Keratinocyte (primary cell): ENCODE data around the gene CELF2.

ENCODE experiments used
- EZH2 ChIP-seq: IDR thresholded peaks from one replicate; pipeline ENCODE4 v1.6.1; 2012; ENCODE audit warnings: inconsistent platforms, mild to moderate bottlenecking, low read length, moderate library complexity
- TF ChIP-seq, protein P1 (sequence below), 3 experiments: IDR thresholded peaks in 1 of 3; conservative IDR thresholded peaks in 1 of 3; optimal IDR thresholded peaks in 1 of 3; 2 replicates in 2 of 3; 3 replicates in 1 of 3; pipeline versions ENCODE3 to v1.5.1; 2011; ENCODE audit warnings: low read length in 3 of 3, mild to moderate bottlenecking in 3 of 3, moderate library complexity in 2 of 3, control low read depth in 1 of 3, inconsistent platforms in 1 of 3; ENCODE audit not compliant: insufficient read depth in 2 of 3; ENCODE audit errors: extremely low read depth in 1 of 3

DNA sequence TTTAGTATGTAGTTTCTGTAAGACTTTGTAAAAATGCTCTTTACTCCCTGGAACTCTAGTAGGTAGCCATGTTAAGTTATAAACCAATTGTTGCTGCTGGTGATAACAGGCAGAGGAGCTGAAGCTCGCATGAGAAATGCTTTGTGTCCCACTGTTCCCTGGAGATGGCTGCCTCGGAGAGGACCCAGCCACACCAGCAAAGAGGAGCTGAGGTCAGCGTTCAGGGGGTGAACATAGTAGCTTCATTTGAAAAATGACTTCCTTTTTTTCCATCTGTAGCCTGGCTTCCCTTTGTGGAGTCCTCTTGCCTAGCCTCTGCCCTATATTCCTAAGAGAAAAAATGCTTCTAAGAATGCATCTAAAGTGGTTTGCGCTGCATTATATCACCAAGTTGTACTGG, 20.3 kb downstream of the CELF2 start:
- TF ChIP-seq, protein P1, sequence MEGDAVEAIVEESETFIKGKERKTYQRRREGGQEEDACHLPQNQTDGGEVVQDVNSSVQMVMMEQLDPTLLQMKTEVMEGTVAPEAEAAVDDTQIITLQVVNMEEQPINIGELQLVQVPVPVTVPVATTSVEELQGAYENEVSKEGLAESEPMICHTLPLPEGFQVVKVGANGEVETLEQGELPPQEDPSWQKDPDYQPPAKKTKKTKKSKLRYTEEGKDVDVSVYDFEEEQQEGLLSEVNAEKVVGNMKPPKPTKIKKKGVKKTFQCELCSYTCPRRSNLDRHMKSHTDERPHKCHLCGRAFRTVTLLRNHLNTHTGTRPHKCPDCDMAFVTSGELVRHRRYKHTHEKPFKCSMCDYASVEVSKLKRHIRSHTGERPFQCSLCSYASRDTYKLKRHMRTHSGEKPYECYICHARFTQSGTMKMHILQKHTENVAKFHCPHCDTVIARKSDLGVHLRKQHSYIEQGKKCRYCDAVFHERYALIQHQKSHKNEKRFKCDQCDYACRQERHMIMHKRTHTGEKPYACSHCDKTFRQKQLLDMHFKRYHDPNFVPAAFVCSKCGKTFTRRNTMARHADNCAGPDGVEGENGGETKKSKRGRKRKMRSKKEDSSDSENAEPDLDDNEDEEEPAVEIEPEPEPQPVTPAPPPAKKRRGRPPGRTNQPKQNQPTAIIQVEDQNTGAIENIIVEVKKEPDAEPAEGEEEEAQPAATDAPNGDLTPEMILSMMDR (optimal IDR thresholded peaks at IDR 0.05 in 1 of 3, IDR thresholded peaks at IDR 0.05 in 1 of 3, conservative IDR thresholded peaks at IDR 0.05 in 1 of 3; ENCODE audit: extremely low read depth in 1 of 3, insufficient read depth in 2 of 3, low read length in 3 of 3): no peak
- TF ChIP-seq EZH2: no peak
